HepG2 (cell line): ENCODE results near the gene SRP14. TPM values are rescaled to one million over a fixed set of nuclear protein-coding genes. Genes with fewer than 3 reads are reported as not detected.
A peak's percentile ranks its signal among the peaks of the same experiment; 100 is the strongest.

Experiments used
- ARNTL ChIP-seq: sonication (generic); formaldehyde crosslinking; IDR thresholded peaks from 2 replicates; pipeline ENCODE4 v1.4.0; 2020; ENCODE audit warnings: mild to moderate bottlenecking, missing genetic modification reagents
- HDAC1 ChIP-seq: sonication (generic); formaldehyde crosslinking; IDR thresholded peaks from 2 replicates; pipeline ENCODE4 v1.5.1; 2020; ENCODE audit warnings: mild to moderate bottlenecking, missing genetic modification reagents
- HNRNPK ChIP-seq: fragments of 200-400 bp; formaldehyde crosslinking; IDR thresholded peaks from 2 replicates; pipeline ENCODE4 v1.6.1; 2018; ENCODE audit warnings: low read length, low read depth, moderate library complexity, mild to moderate bottlenecking; ENCODE audit not compliant: poor library complexity, severe bottlenecking
- SUZ12 ChIP-seq: fragments of 150-350 bp; IDR thresholded peaks from 2 replicates; pipeline ENCODE4 v1.6.1; 2014; ENCODE audit warnings: low read depth, low read length
- ZNF431 ChIP-seq: sonication (generic); formaldehyde crosslinking; IDR thresholded peaks from 2 replicates; pipeline ENCODE4 v1.9.0; 2022; ENCODE audit warnings: missing genetic modification reagents, low read depth, mild to moderate bottlenecking, borderline replicate concordance
- polyA plus RNA-seq, 8 experiments: library from polyadenylated mRNA; depleted of rRNA in 3 of 8; stranded (reverse) in 7 of 8; unstranded in 1 of 8; fragments of >200 nt; fragmentation: Illumina TruSeq in 4 of 8; extraction: Trizol in 4 of 8; gene quantifications; 2 replicates each; pipeline versions ENCODE4 v1.2.1 to v1.2.3, GENCODE V29; 2011 to 2016; ENCODE audit warnings: low read depth in 4 of 8, missing spikeins in 1 of 8, mixed read lengths in 1 of 8; ENCODE audit not compliant: insufficient read depth in 1 of 8
- total RNA-seq, 5 experiments: library from RNA; depleted of rRNA; stranded (reverse); fragments of >200 nt; fragmentation: Illumina TruSeq; extraction: Trizol; gene quantifications; 2 replicates each; pipeline ENCODE4 v1.2.3, GENCODE V29; 2016; ENCODE audit warnings: low read depth in 1 of 5
- TF ChIP-seq, protein P1 (sequence below): sonication (generic); formaldehyde crosslinking; IDR thresholded peaks from 2 replicates; pipeline ENCODE4 v1.5.1; 2020; ENCODE audit warnings: mild to moderate bottlenecking, missing genetic modification reagents, moderate library complexity
- TF ChIP-seq, protein P2 (sequence below): IDR thresholded peaks from 2 replicates; pipeline ENCODE4 v1.6.1; 2016; ENCODE audit warnings: missing compliant biosample characterization, missing genetic modification reagents, borderline replicate concordance
- TF ChIP-seq, protein P3 (sequence below): sonication (generic); formaldehyde crosslinking; IDR thresholded peaks from 2 replicates; pipeline ENCODE4 v1.4.0; 2020; ENCODE audit warnings: missing genetic modification reagents, borderline replicate concordance
- TF ChIP-seq, protein P4 (sequence below): sonication (generic); formaldehyde crosslinking; IDR thresholded peaks from 2 replicates; pipeline ENCODE4 v1.4.0; 2020; ENCODE audit warnings: missing genetic modification reagents, borderline replicate concordance

The SRP14 gene
- total and polyA plus RNA-seq, 2 of the 13 experiments (the other 11 are each of a cell fraction or from before 2014, with no cell fraction given) = 208 to 356 TPM

DNA sequence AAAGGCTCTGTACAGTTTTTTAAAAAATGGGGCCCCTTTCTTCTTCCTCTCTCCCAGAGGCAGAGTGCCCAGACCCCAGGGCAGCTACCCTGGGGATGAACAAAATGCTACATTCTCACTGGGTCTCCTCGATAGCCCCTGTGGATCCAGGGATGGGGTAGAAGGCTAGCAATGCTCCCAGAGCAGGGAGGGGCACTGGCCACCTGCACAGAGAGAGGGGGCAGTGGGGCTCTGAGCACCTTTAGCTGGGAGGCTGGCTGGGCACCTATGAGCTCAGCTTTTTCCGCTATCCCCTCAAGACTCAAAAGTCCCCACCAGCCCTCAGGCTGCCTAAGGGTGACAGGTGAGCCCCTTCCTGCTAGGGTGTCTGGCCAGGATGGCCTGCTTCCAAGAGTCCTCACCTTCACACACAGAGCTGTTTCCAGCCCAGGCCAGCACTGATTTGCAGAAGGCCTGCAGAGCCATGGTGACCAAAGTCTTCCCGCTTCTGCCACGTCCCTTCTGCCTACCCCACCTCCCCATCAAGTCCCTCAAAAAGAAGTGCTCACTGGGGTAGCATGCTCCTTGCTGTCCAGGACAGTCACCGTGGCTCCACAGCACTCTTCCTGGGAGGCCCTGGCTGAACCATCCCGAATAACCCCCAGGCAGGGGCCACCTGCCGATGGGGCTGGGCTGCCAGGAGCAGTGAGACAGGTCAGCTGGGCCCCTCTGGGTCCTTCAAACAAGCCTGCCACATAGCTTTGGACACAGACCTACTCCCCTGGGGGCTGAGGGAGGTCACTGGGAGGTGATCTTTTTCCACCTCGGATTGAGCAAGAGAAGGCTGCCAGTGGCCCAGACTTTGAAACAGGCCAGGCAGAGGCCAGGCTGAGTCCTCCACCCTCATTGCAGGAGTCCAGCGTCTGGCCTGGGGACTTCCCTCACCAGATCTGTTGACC lies 49.3 kb upstream of the SRP14 start (continued):
- TF ChIP-seq, protein P1, sequence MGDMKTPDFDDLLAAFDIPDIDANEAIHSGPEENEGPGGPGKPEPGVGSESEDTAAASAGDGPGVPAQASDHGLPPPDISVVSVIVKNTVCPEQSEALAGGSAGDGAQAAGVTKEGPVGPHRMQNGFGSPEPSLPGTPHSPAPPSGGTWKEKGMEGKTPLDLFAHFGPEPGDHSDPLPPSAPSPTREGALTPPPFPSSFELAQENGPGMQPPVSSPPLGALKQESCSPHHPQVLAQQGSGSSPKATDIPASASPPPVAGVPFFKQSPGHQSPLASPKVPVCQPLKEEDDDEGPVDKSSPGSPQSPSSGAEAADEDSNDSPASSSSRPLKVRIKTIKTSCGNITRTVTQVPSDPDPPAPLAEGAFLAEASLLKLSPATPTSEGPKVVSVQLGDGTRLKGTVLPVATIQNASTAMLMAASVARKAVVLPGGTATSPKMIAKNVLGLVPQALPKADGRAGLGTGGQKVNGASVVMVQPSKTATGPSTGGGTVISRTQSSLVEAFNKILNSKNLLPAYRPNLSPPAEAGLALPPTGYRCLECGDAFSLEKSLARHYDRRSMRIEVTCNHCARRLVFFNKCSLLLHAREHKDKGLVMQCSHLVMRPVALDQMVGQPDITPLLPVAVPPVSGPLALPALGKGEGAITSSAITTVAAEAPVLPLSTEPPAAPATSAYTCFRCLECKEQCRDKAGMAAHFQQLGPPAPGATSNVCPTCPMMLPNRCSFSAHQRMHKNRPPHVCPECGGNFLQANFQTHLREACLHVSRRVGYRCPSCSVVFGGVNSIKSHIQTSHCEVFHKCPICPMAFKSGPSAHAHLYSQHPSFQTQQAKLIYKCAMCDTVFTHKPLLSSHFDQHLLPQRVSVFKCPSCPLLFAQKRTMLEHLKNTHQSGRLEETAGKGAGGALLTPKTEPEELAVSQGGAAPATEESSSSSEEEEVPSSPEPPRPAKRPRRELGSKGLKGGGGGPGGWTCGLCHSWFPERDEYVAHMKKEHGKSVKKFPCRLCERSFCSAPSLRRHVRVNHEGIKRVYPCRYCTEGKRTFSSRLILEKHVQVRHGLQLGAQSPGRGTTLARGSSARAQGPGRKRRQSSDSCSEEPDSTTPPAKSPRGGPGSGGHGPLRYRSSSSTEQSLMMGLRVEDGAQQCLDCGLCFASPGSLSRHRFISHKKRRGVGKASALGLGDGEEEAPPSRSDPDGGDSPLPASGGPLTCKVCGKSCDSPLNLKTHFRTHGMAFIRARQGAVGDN (CRISPR knock-in tag) = peak; percentile 95
- TF ChIP-seq, protein P2, sequence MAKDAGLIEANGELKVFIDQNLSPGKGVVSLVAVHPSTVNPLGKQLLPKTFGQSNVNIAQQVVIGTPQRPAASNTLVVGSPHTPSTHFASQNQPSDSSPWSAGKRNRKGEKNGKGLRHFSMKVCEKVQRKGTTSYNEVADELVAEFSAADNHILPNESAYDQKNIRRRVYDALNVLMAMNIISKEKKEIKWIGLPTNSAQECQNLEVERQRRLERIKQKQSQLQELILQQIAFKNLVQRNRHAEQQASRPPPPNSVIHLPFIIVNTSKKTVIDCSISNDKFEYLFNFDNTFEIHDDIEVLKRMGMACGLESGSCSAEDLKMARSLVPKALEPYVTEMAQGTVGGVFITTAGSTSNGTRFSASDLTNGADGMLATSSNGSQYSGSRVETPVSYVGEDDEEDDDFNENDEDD = no peak; the same call in 1 of the 2 replicates
- TF ChIP-seq ARNTL (CRISPR knock-in tag) (peak; percentile 65; the same call in 1 of the 2 replicates), ZNF431 (CRISPR knock-in tag) (no peak; the same call in 1 of the 2 replicates), HNRNPK (no peak), SUZ12 (no peak), HDAC1 (CRISPR knock-in tag) (peak; percentile 77)
- TF ChIP-seq, protein P3, sequence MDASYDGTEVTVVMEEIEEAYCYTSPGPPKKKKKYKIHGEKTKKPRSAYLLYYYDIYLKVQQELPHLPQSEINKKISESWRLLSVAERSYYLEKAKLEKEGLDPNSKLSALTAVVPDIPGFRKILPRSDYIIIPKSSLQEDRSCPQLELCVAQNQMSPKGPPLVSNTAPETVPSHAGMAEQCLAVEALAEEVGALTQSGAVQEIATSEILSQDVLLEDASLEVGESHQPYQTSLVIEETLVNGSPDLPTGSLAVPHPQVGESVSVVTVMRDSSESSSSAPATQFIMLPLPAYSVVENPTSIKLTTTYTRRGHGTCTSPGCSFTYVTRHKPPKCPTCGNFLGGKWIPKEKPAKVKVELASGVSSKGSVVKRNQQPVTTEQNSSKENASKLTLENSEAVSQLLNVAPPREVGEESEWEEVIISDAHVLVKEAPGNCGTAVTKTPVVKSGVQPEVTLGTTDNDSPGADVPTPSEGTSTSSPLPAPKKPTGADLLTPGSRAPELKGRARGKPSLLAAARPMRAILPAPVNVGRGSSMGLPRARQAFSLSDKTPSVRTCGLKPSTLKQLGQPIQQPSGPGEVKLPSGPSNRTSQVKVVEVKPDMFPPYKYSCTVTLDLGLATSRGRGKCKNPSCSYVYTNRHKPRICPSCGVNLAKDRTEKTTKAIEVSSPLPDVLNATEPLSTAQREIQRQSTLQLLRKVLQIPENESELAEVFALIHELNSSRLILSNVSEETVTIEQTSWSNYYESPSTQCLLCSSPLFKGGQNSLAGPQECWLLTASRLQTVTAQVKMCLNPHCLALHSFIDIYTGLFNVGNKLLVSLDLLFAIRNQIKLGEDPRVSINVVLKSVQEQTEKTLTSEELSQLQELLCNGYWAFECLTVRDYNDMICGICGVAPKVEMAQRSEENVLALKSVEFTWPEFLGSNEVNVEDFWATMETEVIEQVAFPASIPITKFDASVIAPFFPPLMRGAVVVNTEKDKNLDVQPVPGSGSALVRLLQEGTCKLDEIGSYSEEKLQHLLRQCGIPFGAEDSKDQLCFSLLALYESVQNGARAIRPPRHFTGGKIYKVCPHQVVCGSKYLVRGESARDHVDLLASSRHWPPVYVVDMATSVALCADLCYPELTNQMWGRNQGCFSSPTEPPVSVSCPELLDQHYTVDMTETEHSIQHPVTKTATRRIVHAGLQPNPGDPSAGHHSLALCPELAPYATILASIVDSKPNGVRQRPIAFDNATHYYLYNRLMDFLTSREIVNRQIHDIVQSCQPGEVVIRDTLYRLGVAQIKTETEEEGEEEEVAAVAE (CRISPR knock-in tag) = 0 out of 2 replicates have a peak, but pooled peaks have one; percentile 37
- TF ChIP-seq, protein P4, sequence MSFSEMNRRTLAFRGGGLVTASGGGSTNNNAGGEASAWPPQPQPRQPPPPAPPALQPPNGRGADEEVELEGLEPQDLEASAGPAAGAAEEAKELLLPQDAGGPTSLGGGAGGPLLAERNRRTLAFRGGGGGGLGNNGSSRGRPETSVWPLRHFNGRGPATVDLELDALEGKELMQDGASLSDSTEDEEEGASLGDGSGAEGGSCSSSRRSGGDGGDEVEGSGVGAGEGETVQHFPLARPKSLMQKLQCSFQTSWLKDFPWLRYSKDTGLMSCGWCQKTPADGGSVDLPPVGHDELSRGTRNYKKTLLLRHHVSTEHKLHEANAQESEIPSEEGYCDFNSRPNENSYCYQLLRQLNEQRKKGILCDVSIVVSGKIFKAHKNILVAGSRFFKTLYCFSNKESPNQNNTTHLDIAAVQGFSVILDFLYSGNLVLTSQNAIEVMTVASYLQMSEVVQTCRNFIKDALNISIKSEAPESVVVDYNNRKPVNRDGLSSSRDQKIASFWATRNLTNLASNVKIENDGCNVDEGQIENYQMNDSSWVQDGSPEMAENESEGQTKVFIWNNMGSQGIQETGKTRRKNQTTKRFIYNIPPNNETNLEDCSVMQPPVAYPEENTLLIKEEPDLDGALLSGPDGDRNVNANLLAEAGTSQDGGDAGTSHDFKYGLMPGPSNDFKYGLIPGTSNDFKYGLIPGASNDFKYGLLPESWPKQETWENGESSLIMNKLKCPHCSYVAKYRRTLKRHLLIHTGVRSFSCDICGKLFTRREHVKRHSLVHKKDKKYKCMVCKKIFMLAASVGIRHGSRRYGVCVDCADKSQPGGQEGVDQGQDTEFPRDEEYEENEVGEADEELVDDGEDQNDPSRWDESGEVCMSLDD (CRISPR knock-in tag) = no peak
